ENCODE data around the gene SYAP1. TPM values are rescaled to one million over a fixed set of nuclear protein-coding genes. Genes with fewer than 3 reads are reported as not detected.
A peak's percentile ranks its signal among the peaks of the same experiment; 100 is the strongest.
"Not testable (repeated sequence)": the region's sequence is repeated elsewhere in the genome, so short reads cannot be mapped to it uniquely, and the experiment has no call there.

SYAP1 gene
- total RNA-seq, 1 donor from 2014 or later = 16.8 TPM

GRCh38 chrX:16714504-16714903, 4.9 kb upstream of the SYAP1 start:
- intact Hi-C loops (cut with micrococcal nuclease) = loop anchor here (10.0 kb wide), 3 partner anchors 230 to 1840 kb away; partner anchors contain the start of genes FANCB, MOSPD2, PIGA and REPS2
- H3K27me3 Mint-ChIP-seq = no peaks in the 10 kb centered on the region
- H3K9me3 Mint-ChIP-seq = no peaks in the 10 kb centered on the region
- no peaks in the 10 kb centered on the region for H3K36me3 Mint-ChIP-seq (ENCODE audit: low read depth)
- DNase-seq = no peak
- no peak overlapping the region for H3K4me3 Mint-ChIP-seq
- ChIA-PET POLR2A (no interaction called here), CTCF (no interaction called here)
- ATAC-seq (ENCODE audit: low read depth) = no peak
- H3K27ac Mint-ChIP-seq = no peak overlapping the region
- peaks cover 28% of the 10 kb centered on the region for H3K4me1 Mint-ChIP-seq
- TF ChIP-seq CTCF (IDR thresholded peaks at IDR 0.05) = no peak

GRCh38 chrX:16715638-16716037, 3.8 kb upstream of the SYAP1 start:
- H3K4me1 Mint-ChIP-seq = peaks cover 24% of the 10 kb centered on the region
- CTCF ChIA-PET; H3K27me3 Mint-ChIP-seq; H3K27ac Mint-ChIP-seq; H3K4me3 Mint-ChIP-seq; H3K9me3 Mint-ChIP-seq; ATAC-seq (ENCODE audit: low read depth); POLR2A ChIA-PET; H3K36me3 Mint-ChIP-seq (ENCODE audit: low read depth); DNase-seq: not testable (repeated sequence)
- intact Hi-C loops (cut with micrococcal nuclease) = loop anchor here (5.0 to 10.0 kb wide), 5 partner anchors 229 to 1957 kb away; partner anchors contain the start of genes CA5B, FANCB, MOSPD2 and PIGA

- CTCF ChIA-PET; ATAC-seq (ENCODE audit: low read depth): not testable (repeated sequence)
- POLR2A ChIA-PET = interaction anchor here (0.7 kb wide), 1 partner anchor 1233 kb away, joined by 4 read pairs; no protein-coding TSS in a partner anchor
These were observed 3.0 kb upstream of the SYAP1 start for GRCh38 chrX:16716451-16716850.

GRCh38 chrX:16718824-16719333, 533 bp upstream of the SYAP1 start:
- peak overlapping the region; percentile 94 for H3K27ac Mint-ChIP-seq
- CTCF ChIA-PET = no interaction called here
- DNase-seq (no peak), ATAC-seq (ENCODE audit: low read depth) (no peak)
- POLR2A ChIA-PET = interaction anchor here (0.6 to 1.5 kb wide), 6 partner anchors 9 to 1331 kb away, joined by 3 to 6 read pairs (median 3); partner anchors contain the start of gene SCML1
- peaks cover 15% of the 10 kb centered on the region for H3K4me1 Mint-ChIP-seq
- H3K27me3 Mint-ChIP-seq = no peaks in the 10 kb centered on the region
- intact Hi-C loops (cut with micrococcal nuclease) = loop anchor here (1.0 to 10.0 kb wide), 9 partner anchors 8 to 1953 kb away; partner anchors contain the start of genes AP1S2, CA5B, FANCB and MOSPD2
- no peaks in the 10 kb centered on the region for H3K9me3 Mint-ChIP-seq
- TF ChIP-seq CTCF (IDR thresholded peaks at IDR 0.05) = no peak
- peak overlapping the region; percentile 90 for H3K4me3 Mint-ChIP-seq
- peaks cover 2% of the 10 kb centered on the region for H3K36me3 Mint-ChIP-seq (ENCODE audit: low read depth)

More at GRCh38 chrX:16716451-16716850, 3.0 kb upstream of the SYAP1 start:
- H3K4me1 Mint-ChIP-seq = peaks cover 20% of the 10 kb centered on the region
- H3K27me3 Mint-ChIP-seq; DNase-seq; H3K4me3 Mint-ChIP-seq; H3K36me3 Mint-ChIP-seq (ENCODE audit: low read depth); H3K27ac Mint-ChIP-seq; H3K9me3 Mint-ChIP-seq: not testable (repeated sequence)
- intact Hi-C loops (cut with micrococcal nuclease) = loop anchor here (5.0 to 10.0 kb wide), 5 partner anchors 228 to 1956 kb away; partner anchors contain the start of genes CA5B, FANCB, MOSPD2 and PIGA

GRCh38 chrX:16722481-16722880, 3.1 kb downstream of the SYAP1 start:
- H3K9me3 Mint-ChIP-seq = no peaks in the 10 kb centered on the region
- ChIA-PET POLR2A (no interaction called here), CTCF (no interaction called here)
- H3K4me3 Mint-ChIP-seq = no peak overlapping the region
- peaks cover 6% of the 10 kb centered on the region for H3K36me3 Mint-ChIP-seq (ENCODE audit: low read depth)
- TF ChIP-seq CTCF (IDR thresholded peaks at IDR 0.05) = no peak
- no peak for DNase-seq
- H3K27ac Mint-ChIP-seq = no peak overlapping the region
- ATAC-seq (ENCODE audit: low read depth) = no peak
- H3K4me1 Mint-ChIP-seq = peaks cover 23% of the 10 kb centered on the region
- H3K27me3 Mint-ChIP-seq = no peaks in the 10 kb centered on the region
- intact Hi-C loops (cut with micrococcal nuclease) = loop anchor here (5.0 kb wide), 1 partner anchor 150 kb away; the partner anchor contains the start of gene RBBP7

- POLR2A ChIA-PET = no interaction called here
- intact Hi-C loops (cut with micrococcal nuclease) = no loop called here
- no peak for DNase-seq
- Mint-ChIP-seq H3K36me3 (ENCODE audit: low read depth) (peaks cover 8% of the 10 kb centered on the region), H3K4me1 (peaks cover 20% of the 10 kb centered on the region), H3K9me3 (no peaks in the 10 kb centered on the region), H3K27ac (no peak overlapping the region), H3K4me3 (no peak overlapping the region), H3K27me3 (no peaks in the 10 kb centered on the region)
- CTCF ChIA-PET = no interaction called here
- ATAC-seq (ENCODE audit: low read depth) = no peak
- no peak for TF ChIP-seq CTCF (IDR thresholded peaks at IDR 0.05)
These were observed 5.7 kb downstream of the SYAP1 start for GRCh38 chrX:16725072-16725471.

GRCh38 chrX:16726347-16726988, 7.1 kb downstream of the SYAP1 start:
- intact Hi-C loops (cut with micrococcal nuclease); H3K36me3 Mint-ChIP-seq (ENCODE audit: low read depth); DNase-seq; H3K4me3 Mint-ChIP-seq; POLR2A ChIA-PET; H3K9me3 Mint-ChIP-seq; ATAC-seq (ENCODE audit: low read depth); H3K27ac Mint-ChIP-seq; H3K27me3 Mint-ChIP-seq; CTCF ChIA-PET: not testable (repeated sequence)
- H3K4me1 Mint-ChIP-seq = peaks cover 12% of the 10 kb centered on the region

Data from activated B cell treated with CpG ODN at 0.5 μM for 24 hours (primary cell).